GM10248 (cell line): ENCODE results near the gene TRIM50.

Source experiments
- CTCF ChIA-PET: fragments of 300-600 bp; sonication (Branson Sonifier 250); formaldehyde crosslinking; extraction: SDS; loops from one replicate; lab custom pipeline; 2021; ENCODE audit warnings: antibody characterized with exemption; lab: Yijun Ruan, JAX
- POLR2A ChIA-PET: fragments of 350-650 bp; sonication (Branson Sonifier 250); formaldehyde crosslinking; extraction: SDS; loops from one replicate; lab custom pipeline; 2020; ENCODE audit warnings: antibody characterized with exemption; lab: Yijun Ruan, JAX
- DNase-seq: peaks from one replicate; pipeline ENCODE4 v3.0.0; 2012; ENCODE audit errors: extremely low spot score
- CTCF ChIP-seq: IDR thresholded peaks from 2 replicates; pipeline ENCODE4 v1.5.1; 2012; ENCODE audit warnings: mild to moderate bottlenecking, low read depth; ENCODE audit errors: extremely low read depth, missing control alignments, control extremely low read depth

Gene TRIM50

GRCh38 chr7:73356159-73356558 is 28.3 kb upstream of the TRIM50 start:
- DNase-seq: no peak
- no peak for TF ChIP-seq CTCF
- ChIA-PET CTCF (no interaction called here), POLR2A (no interaction called here)

- POLR2A ChIA-PET: no interaction called here
- no peak for TF ChIP-seq CTCF
- CTCF ChIA-PET: no interaction called here
- DNase-seq: no peak
Measured at GRCh38 chr7:73354821-73355220, 26.9 kb upstream of the TRIM50 start.

- no peak for DNase-seq
- CTCF ChIA-PET: no interaction called here
- no peak for TF ChIP-seq CTCF
- POLR2A ChIA-PET: no interaction called here
Measured at GRCh38 chr7:73354196-73354595, 26.3 kb upstream of the TRIM50 start.

DNA sequence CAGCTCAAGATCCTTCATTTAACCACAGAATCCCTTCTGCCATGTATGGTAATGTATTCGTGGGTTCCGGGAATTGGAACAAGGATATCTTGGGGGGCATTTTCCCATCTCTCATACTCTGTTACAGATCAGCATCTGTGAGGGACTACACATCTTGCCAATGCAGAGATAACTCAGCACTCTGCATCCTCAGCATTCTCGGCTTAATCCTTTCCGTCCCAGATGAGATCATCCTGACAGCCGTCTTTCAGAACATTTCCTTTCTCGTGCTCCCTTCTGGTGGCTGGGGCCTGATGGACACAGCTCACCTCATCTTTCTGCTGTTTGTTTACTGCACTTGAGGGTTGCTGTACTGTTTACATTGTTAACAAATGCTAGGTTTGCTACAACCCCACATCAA is 25.4 kb upstream of the TRIM50 start:
- CTCF ChIA-PET: interaction anchor here (1.0 to 1.2 kb wide), 4 partner anchors 11 to 99 kb away, joined by 3 read pairs; no protein-coding TSS in a partner anchor
- no peak for DNase-seq
- no peak for TF ChIP-seq CTCF
- POLR2A ChIA-PET: no interaction called here

DNA sequence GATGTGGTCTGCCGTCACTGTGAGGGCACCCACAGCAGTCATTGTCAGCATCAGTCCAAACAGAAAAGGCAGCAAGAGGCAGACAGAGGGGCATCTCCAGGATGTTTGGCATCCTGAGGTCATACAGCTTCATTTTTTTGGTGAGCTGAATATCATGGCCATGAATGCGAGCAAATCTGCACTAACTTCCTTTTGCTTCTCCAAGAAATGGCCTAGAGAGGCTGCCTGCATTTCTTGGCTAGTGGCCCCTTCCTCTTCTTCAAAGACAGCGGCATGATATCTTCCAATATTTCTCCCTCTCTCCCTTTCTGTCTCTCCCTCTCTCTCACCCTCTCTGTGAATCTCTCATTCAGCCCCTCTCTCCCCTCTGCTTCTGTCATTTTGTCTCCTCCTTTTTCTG is 24.9 kb upstream of the TRIM50 start:
- no peak for TF ChIP-seq CTCF
- ChIA-PET CTCF (interaction anchor here (1.0 to 1.2 kb wide), 5 partner anchors 10 to 100 kb away, joined by 3 read pairs; no protein-coding TSS in a partner anchor), POLR2A (no interaction called here)
- DNase-seq: no peak

GRCh38 chr7:73351447-73352167 is 23.7 kb upstream of the TRIM50 start:
- CTCF ChIA-PET: interaction anchor here (1.2 kb wide), 1 partner anchor 28 kb away, joined by 3 read pairs; no protein-coding TSS in a partner anchor
- DNase-seq: no peak

More at GRCh38 chr7:73351447-73352167, 23.7 kb upstream of the TRIM50 start:
- POLR2A ChIA-PET: no interaction called here
- no peak for TF ChIP-seq CTCF
